GM18951 (cell line): ENCODE data around the gene ECI1.

Experiments
- POLR2A ChIP-seq: IDR thresholded peaks from 4 replicates; pipeline ENCODE4 v1.6.1; 2011; ENCODE audit warnings: mild to moderate bottlenecking; ENCODE audit not compliant: insufficient read length, insufficient read depth; ENCODE audit errors: extremely low read depth
- in situ Hi-C: fragments of 300-500 bp; cut with MboI; formaldehyde crosslinking; loops from one replicate; pipeline ENCODE4 v1.12.0; 2022; ENCODE audit warnings: low sequenced_read_pairs, mixed read lengths, inconsistent platforms; ENCODE audit not compliant: unreplicated experiment

Gene ECI1

GRCh38 chr16:2194852-2195321 is 56.5 kb downstream of the ECI1 start:
- in situ Hi-C loops, result no loop called here

DNA sequence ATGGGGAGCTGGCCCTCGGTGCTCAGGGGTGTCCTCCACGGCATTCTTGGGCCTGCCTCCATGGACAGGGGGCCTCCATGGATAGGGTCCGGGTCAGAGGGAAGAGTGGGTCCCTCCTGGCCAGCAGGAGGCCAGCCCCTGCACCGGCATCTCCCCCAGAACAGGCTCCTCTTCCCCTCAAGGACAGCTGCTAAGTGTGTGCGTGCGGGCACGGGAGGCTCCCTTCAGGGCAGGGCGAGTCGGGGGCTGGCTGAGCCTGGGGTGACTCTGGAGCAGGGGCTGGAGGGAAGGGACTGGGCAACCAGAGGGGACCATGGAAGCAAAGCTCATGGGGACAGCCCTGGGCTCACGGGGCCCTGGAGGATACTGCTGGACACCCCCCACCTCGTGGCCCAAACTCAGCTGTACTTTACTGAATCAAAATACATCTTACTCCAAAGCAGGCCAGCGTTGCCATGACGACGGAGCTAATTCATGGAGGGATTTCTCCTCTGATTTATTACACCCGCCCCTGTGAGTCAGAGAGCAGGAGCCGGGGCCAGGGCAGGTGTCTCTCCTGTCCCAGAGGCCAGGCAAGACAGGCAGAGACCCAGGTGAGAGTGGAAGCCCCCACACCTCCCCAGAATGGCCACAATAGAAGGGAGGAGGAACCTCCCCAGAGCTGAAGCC is 57.1 kb downstream of the ECI1 start:
- no peak for TF ChIP-seq POLR2A
- in situ Hi-C loops, result no loop called here

More at GRCh38 chr16:2194852-2195321, 56.5 kb downstream of the ECI1 start:
- no peak for TF ChIP-seq POLR2A

- no peak for TF ChIP-seq POLR2A
- in situ Hi-C loops, result no loop called here
Measured at GRCh38 chr16:2191446-2191706, 60.0 kb downstream of the ECI1 start.

- TF ChIP-seq POLR2A, result no peak
- in situ Hi-C loops, result no loop called here
Measured at GRCh38 chr16:2190659-2191445, 60.5 kb downstream of the ECI1 start.

DNA sequence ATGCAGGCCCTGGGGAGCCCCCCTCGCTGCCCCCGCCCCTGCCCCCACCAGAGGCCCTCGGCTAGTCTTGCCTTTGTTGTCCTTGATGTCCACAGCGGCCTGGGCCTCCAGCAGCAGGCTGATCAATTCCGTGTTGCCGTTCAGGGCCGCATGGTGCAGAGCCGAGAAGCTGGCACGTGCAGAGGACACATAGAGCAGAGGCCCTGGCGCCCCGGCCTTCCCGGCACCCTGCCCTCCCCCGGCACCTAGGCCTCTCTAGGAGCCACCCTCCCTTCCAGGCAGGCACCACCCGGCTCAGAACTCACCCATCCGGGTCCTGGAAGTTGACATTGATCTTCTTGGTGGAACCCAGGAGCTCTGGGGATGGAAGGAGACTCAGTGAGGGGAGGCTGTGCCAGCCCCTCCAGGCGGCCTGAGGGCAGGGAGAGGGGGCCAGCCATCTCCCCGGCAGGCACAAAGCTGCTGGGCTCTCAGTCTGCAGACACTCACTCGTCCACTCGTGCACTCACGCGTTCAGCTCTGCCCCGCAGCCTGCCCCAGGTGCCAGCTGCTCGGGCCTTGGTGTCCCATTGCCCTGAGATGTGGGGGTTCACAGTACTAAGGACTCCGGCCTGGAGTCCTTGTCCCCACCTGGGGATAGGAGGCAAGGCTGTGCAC is 61.3 kb downstream of the ECI1 start:
- no peak for TF ChIP-seq POLR2A
- in situ Hi-C loops, result no loop called here
